SK-N-SH treated with all-trans-retinoic acid at 6 μM for 48 hours (cell line): ENCODE data around the gene DPPA2.

Experiments used
- ATAC-seq: fragments of 200-7000 bp; cut with Tn5 transposase; 3 replicates; pipeline ENCODE4 v1.9.1; 2020; ENCODE audit warnings: mild to moderate bottlenecking, moderate library complexity
- ARNTL ChIP-seq: fragments of 450-650 bp; formaldehyde crosslinking; IDR thresholded peaks from 2 replicates; pipeline ENCODE4 v1.5.0; 2020; ENCODE audit warnings: low read depth, mild to moderate bottlenecking, moderate library complexity, borderline replicate concordance
- BACH2 ChIP-seq: fragments of 250-450 bp; sonication (Bioruptor Pico); IDR thresholded peaks from 2 replicates; pipeline ENCODE4 v1.9.0; 2021; ENCODE audit warnings: mild to moderate bottlenecking, borderline replicate concordance
- CSDC2 ChIP-seq: fragments of 250-450 bp; sonication (Bioruptor Pico); IDR thresholded peaks from 2 replicates; pipeline ENCODE4 v1.5.0; 2020; ENCODE audit warnings: mild to moderate bottlenecking, moderate library complexity
- GLIS3 ChIP-seq: fragments of 250-450 bp; sonication (Bioruptor Pico); IDR thresholded peaks from 2 replicates; pipeline ENCODE4 v1.5.0; 2020; ENCODE audit warnings: mild to moderate bottlenecking, moderate library complexity
- ISL1 ChIP-seq: fragments of 250-450 bp; sonication (Bioruptor Pico); IDR thresholded peaks from 2 replicates; pipeline ENCODE4 v2.1.2; 2022; ENCODE audit warnings: mild to moderate bottlenecking, moderate library complexity
- OSR1 ChIP-seq: fragments of 250-450 bp; sonication (Bioruptor Pico); IDR thresholded peaks from 2 replicates; pipeline ENCODE4 v1.8.0; 2022; ENCODE audit warnings: moderate library complexity, mild to moderate bottlenecking, inconsistent platforms
- PPARA ChIP-seq: fragments of 250-450 bp; sonication (Bioruptor Pico); IDR thresholded peaks from 2 replicates; pipeline ENCODE4 v1.5.0; 2020; ENCODE audit warnings: mild to moderate bottlenecking, borderline replicate concordance
- SNAI2 ChIP-seq: fragments of 250-450 bp; sonication (Bioruptor Pico); IDR thresholded peaks from 2 replicates; pipeline ENCODE4 v1.5.0; 2020; ENCODE audit warnings: mild to moderate bottlenecking, moderate library complexity
- TCF4 ChIP-seq: fragments of 250-450 bp; sonication (Bioruptor Pico); IDR thresholded peaks from 2 replicates; pipeline ENCODE4 v1.8.0; 2021; ENCODE audit warnings: mild to moderate bottlenecking, moderate library complexity, borderline replicate concordance
- TOX ChIP-seq: fragments of 250-450 bp; sonication (Bioruptor Pico); IDR thresholded peaks from 2 replicates; pipeline ENCODE4 v1.8.0; 2021; ENCODE audit warnings: mild to moderate bottlenecking, moderate library complexity, borderline replicate concordance
- ZC3H10 ChIP-seq: fragments of 250-450 bp; sonication (Bioruptor Pico); IDR thresholded peaks from 2 replicates; pipeline ENCODE4 v1.5.1; 2021; ENCODE audit warnings: mild to moderate bottlenecking, moderate library complexity
- ZFP3 ChIP-seq: fragments of 250-450 bp; sonication (Bioruptor Pico); IDR thresholded peaks from 2 replicates; pipeline ENCODE4 v1.5.0; 2020; ENCODE audit warnings: mild to moderate bottlenecking, moderate library complexity
- ZNF70 ChIP-seq: fragments of 450-650 bp; formaldehyde crosslinking; IDR thresholded peaks from 2 replicates; pipeline ENCODE4 v1.5.0; 2020; ENCODE audit warnings: mild to moderate bottlenecking, moderate library complexity
- ZNF8 ChIP-seq: fragments of 450-650 bp; formaldehyde crosslinking; IDR thresholded peaks from 2 replicates; pipeline ENCODE4 v1.5.0; 2020; ENCODE audit warnings: mild to moderate bottlenecking, moderate library complexity
- TF ChIP-seq, protein P1 (sequence below): fragments of 250-450 bp; sonication (Bioruptor Pico); IDR thresholded peaks from 2 replicates; pipeline ENCODE4 v1.5.0; 2020; ENCODE audit warnings: mild to moderate bottlenecking, moderate library complexity
- TF ChIP-seq, protein P2 (sequence below): fragments of 250-450 bp; sonication (Bioruptor Pico); IDR thresholded peaks from 2 replicates; pipeline ENCODE4 v1.5.1; 2021; ENCODE audit warnings: mild to moderate bottlenecking, moderate library complexity
- TF ChIP-seq, protein P3 (sequence below): fragments of 250-450 bp; sonication (Bioruptor Pico); IDR thresholded peaks from 2 replicates; pipeline ENCODE4 v1.5.1; 2020; ENCODE audit warnings: low read depth, mild to moderate bottlenecking, moderate library complexity
- TF ChIP-seq, protein P4 (sequence below): fragments of 250-450 bp; sonication (Bioruptor Pico); IDR thresholded peaks from 2 replicates; pipeline ENCODE4 v1.8.0; 2020; ENCODE audit warnings: mild to moderate bottlenecking, moderate library complexity, borderline replicate concordance

Gene DPPA2

DNA sequence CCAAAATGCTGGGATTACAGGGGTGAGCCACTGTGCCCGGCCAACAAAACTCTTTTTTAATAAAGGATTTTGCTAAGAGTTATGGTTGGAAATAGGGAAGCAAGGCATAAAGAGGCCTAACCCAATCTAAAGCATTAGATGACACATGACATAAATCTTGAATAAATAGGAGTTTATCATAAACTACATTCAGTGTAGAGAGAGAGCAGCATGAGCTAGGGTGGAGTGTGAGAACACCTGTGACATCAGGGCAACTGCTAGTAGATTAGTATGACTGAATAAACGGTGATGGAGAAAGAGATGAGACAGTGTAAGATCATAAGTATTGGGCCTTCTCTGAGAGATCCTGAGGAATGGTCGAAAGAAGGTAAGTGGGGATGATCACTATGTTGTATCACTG is 63.7 kb downstream of the DPPA2 start:
- no peak for ATAC-seq
- no peak for TF ChIP-seq ISL1
- TF ChIP-seq, protein P1, sequence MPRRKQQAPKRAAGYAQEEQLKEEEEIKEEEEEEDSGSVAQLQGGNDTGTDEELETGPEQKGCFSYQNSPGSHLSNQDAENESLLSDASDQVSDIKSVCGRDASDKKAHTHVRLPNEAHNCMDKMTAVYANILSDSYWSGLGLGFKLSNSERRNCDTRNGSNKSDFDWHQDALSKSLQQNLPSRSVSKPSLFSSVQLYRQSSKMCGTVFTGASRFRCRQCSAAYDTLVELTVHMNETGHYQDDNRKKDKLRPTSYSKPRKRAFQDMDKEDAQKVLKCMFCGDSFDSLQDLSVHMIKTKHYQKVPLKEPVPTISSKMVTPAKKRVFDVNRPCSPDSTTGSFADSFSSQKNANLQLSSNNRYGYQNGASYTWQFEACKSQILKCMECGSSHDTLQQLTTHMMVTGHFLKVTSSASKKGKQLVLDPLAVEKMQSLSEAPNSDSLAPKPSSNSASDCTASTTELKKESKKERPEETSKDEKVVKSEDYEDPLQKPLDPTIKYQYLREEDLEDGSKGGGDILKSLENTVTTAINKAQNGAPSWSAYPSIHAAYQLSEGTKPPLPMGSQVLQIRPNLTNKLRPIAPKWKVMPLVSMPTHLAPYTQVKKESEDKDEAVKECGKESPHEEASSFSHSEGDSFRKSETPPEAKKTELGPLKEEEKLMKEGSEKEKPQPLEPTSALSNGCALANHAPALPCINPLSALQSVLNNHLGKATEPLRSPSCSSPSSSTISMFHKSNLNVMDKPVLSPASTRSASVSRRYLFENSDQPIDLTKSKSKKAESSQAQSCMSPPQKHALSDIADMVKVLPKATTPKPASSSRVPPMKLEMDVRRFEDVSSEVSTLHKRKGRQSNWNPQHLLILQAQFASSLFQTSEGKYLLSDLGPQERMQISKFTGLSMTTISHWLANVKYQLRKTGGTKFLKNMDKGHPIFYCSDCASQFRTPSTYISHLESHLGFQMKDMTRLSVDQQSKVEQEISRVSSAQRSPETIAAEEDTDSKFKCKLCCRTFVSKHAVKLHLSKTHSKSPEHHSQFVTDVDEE (CRISPR knock-in tag): no peak
- TF ChIP-seq ARNTL (CRISPR knock-in tag): no peak
- TF ChIP-seq, protein P2, sequence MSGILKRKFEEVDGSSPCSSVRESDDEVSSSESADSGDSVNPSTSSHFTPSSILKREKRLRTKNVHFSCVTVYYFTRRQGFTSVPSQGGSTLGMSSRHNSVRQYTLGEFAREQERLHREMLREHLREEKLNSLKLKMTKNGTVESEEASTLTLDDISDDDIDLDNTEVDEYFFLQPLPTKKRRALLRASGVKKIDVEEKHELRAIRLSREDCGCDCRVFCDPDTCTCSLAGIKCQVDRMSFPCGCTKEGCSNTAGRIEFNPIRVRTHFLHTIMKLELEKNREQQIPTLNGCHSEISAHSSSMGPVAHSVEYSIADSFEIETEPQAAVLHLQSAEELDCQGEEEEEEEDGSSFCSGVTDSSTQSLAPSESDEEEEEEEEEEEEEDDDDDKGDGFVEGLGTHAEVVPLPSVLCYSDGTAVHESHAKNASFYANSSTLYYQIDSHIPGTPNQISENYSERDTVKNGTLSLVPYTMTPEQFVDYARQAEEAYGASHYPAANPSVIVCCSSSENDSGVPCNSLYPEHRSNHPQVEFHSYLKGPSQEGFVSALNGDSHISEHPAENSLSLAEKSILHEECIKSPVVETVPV (CRISPR knock-in tag): no peak
- no peak for TF ChIP-seq SNAI2 (CRISPR knock-in tag)
- TF ChIP-seq, protein P3, sequence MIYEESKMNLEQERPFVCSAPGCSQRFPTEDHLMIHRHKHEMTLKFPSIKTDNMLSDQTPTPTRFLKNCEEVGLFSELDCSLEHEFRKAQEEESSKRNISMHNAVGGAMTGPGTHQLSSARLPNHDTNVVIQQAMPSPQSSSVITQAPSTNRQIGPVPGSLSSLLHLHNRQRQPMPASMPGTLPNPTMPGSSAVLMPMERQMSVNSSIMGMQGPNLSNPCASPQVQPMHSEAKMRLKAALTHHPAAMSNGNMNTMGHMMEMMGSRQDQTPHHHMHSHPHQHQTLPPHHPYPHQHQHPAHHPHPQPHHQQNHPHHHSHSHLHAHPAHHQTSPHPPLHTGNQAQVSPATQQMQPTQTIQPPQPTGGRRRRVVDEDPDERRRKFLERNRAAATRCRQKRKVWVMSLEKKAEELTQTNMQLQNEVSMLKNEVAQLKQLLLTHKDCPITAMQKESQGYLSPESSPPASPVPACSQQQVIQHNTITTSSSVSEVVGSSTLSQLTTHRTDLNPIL (CRISPR knock-in tag): no peak
- no peak for TF ChIP-seq ZNF70 (CRISPR knock-in tag)
- no peak for TF ChIP-seq ZC3H10 (CRISPR knock-in tag)
- no peak for TF ChIP-seq GLIS3 (CRISPR knock-in tag)
- TF ChIP-seq OSR1 (CRISPR knock-in tag): no peak
- no peak for TF ChIP-seq PPARA (CRISPR knock-in tag)
- no peak for TF ChIP-seq TCF4
- TF ChIP-seq BACH2: no peak
- TF ChIP-seq TOX (CRISPR knock-in tag): no peak
- TF ChIP-seq ZFP3 (CRISPR knock-in tag): no peak
- no peak for TF ChIP-seq ZNF8
- TF ChIP-seq, protein P4, sequence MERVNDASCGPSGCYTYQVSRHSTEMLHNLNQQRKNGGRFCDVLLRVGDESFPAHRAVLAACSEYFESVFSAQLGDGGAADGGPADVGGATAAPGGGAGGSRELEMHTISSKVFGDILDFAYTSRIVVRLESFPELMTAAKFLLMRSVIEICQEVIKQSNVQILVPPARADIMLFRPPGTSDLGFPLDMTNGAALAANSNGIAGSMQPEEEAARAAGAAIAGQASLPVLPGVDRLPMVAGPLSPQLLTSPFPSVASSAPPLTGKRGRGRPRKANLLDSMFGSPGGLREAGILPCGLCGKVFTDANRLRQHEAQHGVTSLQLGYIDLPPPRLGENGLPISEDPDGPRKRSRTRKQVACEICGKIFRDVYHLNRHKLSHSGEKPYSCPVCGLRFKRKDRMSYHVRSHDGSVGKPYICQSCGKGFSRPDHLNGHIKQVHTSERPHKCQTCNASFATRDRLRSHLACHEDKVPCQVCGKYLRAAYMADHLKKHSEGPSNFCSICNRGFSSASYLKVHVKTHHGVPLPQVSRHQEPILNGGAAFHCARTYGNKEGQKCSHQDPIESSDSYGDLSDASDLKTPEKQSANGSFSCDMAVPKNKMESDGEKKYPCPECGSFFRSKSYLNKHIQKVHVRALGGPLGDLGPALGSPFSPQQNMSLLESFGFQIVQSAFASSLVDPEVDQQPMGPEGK: no peak
- no peak for TF ChIP-seq CSDC2 (CRISPR knock-in tag)
